Right atrium auricular region (tissue), 2 donors: ENCODE data around the gene NACA2. TPM values are rescaled to one million over a fixed set of nuclear protein-coding genes. Genes with fewer than 3 reads are reported as not detected.

Source experiments
- DNase-seq: peaks from one replicate; pipeline ENCODE4 v3.0.0-alpha.2; 2019; ENCODE audit warnings: low spot score
- H3K27ac ChIP-seq, 2 donors: fragments of 200-600 bp; sonication (generic); 1 replicate in 1 of 2; 2 replicates in 1 of 2; pipeline ENCODE4 v1.5.1; 2016 to 2019
- H3K27me3 ChIP-seq, 2 donors: fragments of 200-600 bp; sonication (generic); one replicate each; pipeline versions ENCODE4 v1.5.1 to v1.6.0; 2017 to 2019
- H3K36me3 ChIP-seq: fragments of 200-600 bp; sonication (generic); one replicate; pipeline ENCODE4 v1.5.1; 2016
- H3K4me1 ChIP-seq, 2 donors: fragments of 200-600 bp; sonication (generic); one replicate each; pipeline versions ENCODE4 v1.5.1 to v1.6.0; 2017 to 2019
- H3K4me3 ChIP-seq, 2 donors: fragments of 200-600 bp; sonication (generic); 1 replicate in 1 of 2; 2 replicates in 1 of 2; pipeline ENCODE4 v1.5.1; 2017 to 2019; ENCODE audit warnings: mild to moderate bottlenecking in 1 of 2, moderate library complexity in 1 of 2
- H3K9me3 ChIP-seq, 2 donors: fragments of 200-600 bp; sonication (generic); one replicate each; pipeline ENCODE4 v1.5.1; 2019
- CTCF ChIP-seq, 2 donors: fragments of 200-600 bp; sonication (generic); IDR thresholded peaks; one replicate each; pipeline ENCODE4 v1.5.1; 2019; ENCODE audit warnings: antibody characterized with exemption in 2 of 2
- total RNA-seq, 2 donors: library from RNA; depleted of rRNA; stranded (reverse); fragments of >200 nt; gene quantifications; one replicate each; pipeline ENCODE4 v1.1.0, GENCODE V29; 2016

NACA2 gene
- total RNA-seq, 2 donors from 2014 or later, result not detected

GRCh38 chr17:61583242-61583641, 7.8 kb downstream of the NACA2 start:
- H3K9me3 ChIP-seq, result no peaks in the 10 kb centered on the region
- H3K4me1 ChIP-seq, result no peaks in the 10 kb centered on the region
- no peaks in the 10 kb centered on the region for H3K27me3 ChIP-seq
- no peaks in the 10 kb centered on the region for H3K36me3 ChIP-seq
- DNase-seq, result no peak
- no peak for TF ChIP-seq CTCF (IDR thresholded peaks at IDR 0.05)
- no peak overlapping the region for H3K4me3 ChIP-seq
- H3K27ac ChIP-seq, result no peak overlapping the region

GRCh38 chr17:61582593-61582992, 8.4 kb downstream of the NACA2 start:
- no peaks in the 10 kb centered on the region for H3K27me3 ChIP-seq
- H3K4me1 ChIP-seq, result no peaks in the 10 kb centered on the region
- no peak for TF ChIP-seq CTCF (IDR thresholded peaks at IDR 0.05)
- no peaks in the 10 kb centered on the region for H3K9me3 ChIP-seq
- DNase-seq, result no peak
- no peak overlapping the region for H3K27ac ChIP-seq
- H3K4me3 ChIP-seq, result no peak overlapping the region
- H3K36me3 ChIP-seq, result no peaks in the 10 kb centered on the region

- Histone ChIP-seq H3K36me3 (no peaks in the 10 kb centered on the region), H3K4me1 (no peaks in the 10 kb centered on the region), H3K27me3 (no peaks in the 10 kb centered on the region), H3K9me3 (no peaks in the 10 kb centered on the region), H3K4me3 (no peak overlapping the region), H3K27ac (no peak overlapping the region)
- TF ChIP-seq CTCF (IDR thresholded peaks at IDR 0.05), result no peak
- DNase-seq, result no peak
Observed at GRCh38 chr17:61581611-61582349, 9.2 kb downstream of the NACA2 start.

GRCh38 chr17:61580502-61580901, 10.5 kb downstream of the NACA2 start:
- no peak for TF ChIP-seq CTCF (IDR thresholded peaks at IDR 0.05)
- H3K27ac ChIP-seq, result no peak overlapping the region
- H3K9me3 ChIP-seq, result no peaks in the 10 kb centered on the region
- no peaks in the 10 kb centered on the region for H3K27me3 ChIP-seq
- no peaks in the 10 kb centered on the region for H3K36me3 ChIP-seq
- H3K4me3 ChIP-seq, result no peak overlapping the region
- no peak for DNase-seq
- H3K4me1 ChIP-seq, result no peaks in the 10 kb centered on the region

GRCh38 chr17:61579961-61580360, 11.1 kb downstream of the NACA2 start:
- no peak overlapping the region for H3K27ac ChIP-seq
- no peaks in the 10 kb centered on the region for H3K27me3 ChIP-seq
- no peak for DNase-seq
- no peaks in the 10 kb centered on the region for H3K4me1 ChIP-seq
- no peaks in the 10 kb centered on the region for H3K9me3 ChIP-seq
- no peaks in the 10 kb centered on the region for H3K36me3 ChIP-seq
- no peak for TF ChIP-seq CTCF (IDR thresholded peaks at IDR 0.05)
- no peak overlapping the region for H3K4me3 ChIP-seq

GRCh38 chr17:61579347-61579746, 11.7 kb downstream of the NACA2 start:
- no peak for DNase-seq
- H3K27me3 ChIP-seq, result no peaks in the 10 kb centered on the region
- H3K36me3 ChIP-seq, result no peaks in the 10 kb centered on the region
- H3K4me3 ChIP-seq, result no peak overlapping the region
- no peaks in the 10 kb centered on the region for H3K9me3 ChIP-seq
- no peak for TF ChIP-seq CTCF (IDR thresholded peaks at IDR 0.05)
- H3K27ac ChIP-seq, result no peak overlapping the region
- no peaks in the 10 kb centered on the region for H3K4me1 ChIP-seq
